Measurements from ENCODE around the gene P2RX4. TPM values are rescaled to one million over a fixed set of nuclear protein-coding genes. Genes with fewer than 3 reads are reported as not detected.
"Not testable (repeated sequence)": the region's sequence is repeated elsewhere in the genome, so short reads cannot be mapped to it uniquely, and the experiment has no call there.

The P2RX4 gene
- total RNA-seq, 1 donor from 2014 or later, result 45.5 TPM

GRCh38 chr12:121188227-121188626, 21.7 kb upstream of the P2RX4 start:
- intact Hi-C loops (cut with micrococcal nuclease), result no loop called here

GRCh38 chr12:121189131-121189530, 20.8 kb upstream of the P2RX4 start:
- intact Hi-C loops (cut with micrococcal nuclease), result no loop called here

GRCh38 chr12:121189619-121190155, 20.2 kb upstream of the P2RX4 start:
- intact Hi-C loops (cut with micrococcal nuclease), result no loop called here

GRCh38 chr12:121190523-121191031, 19.4 kb upstream of the P2RX4 start:
- intact Hi-C loops (cut with micrococcal nuclease), result no loop called here

GRCh38 chr12:121191151-121191550, 18.8 kb upstream of the P2RX4 start:
- intact Hi-C loops (cut with micrococcal nuclease), result no loop called here

GRCh38 chr12:121196902-121197301, 13.0 kb upstream of the P2RX4 start:
- intact Hi-C loops (cut with micrococcal nuclease), result no loop called here

GRCh38 chr12:121198949-121199348, 11.0 kb upstream of the P2RX4 start:
- intact Hi-C loops (cut with micrococcal nuclease), result no loop called here

- intact Hi-C loops (cut with micrococcal nuclease), result not testable (repeated sequence)
Observed at GRCh38 chr12:121201140-121201539, 8.8 kb upstream of the P2RX4 start.

- intact Hi-C loops (cut with micrococcal nuclease), result no loop called here
Observed at GRCh38 chr12:121202407-121203355, 7.2 kb upstream of the P2RX4 start.

- intact Hi-C loops (cut with micrococcal nuclease), result no loop called here
Observed at GRCh38 chr12:121203482-121203881, 6.4 kb upstream of the P2RX4 start.

- intact Hi-C loops (cut with micrococcal nuclease), result no loop called here
Observed at GRCh38 chr12:121205491-121205890, 4.4 kb upstream of the P2RX4 start.

GRCh38 chr12:121208571-121208970, 1.4 kb upstream of the P2RX4 start:
- intact Hi-C loops (cut with micrococcal nuclease), result not testable (repeated sequence)

- intact Hi-C loops (cut with micrococcal nuclease), result no loop called here
Observed at GRCh38 chr12:121209221-121209620, 708 bp upstream of the P2RX4 start.

- intact Hi-C loops (cut with micrococcal nuclease), result loop anchor here (5.0 kb wide), 1 partner anchor 196 kb away; the partner anchor contains the start of gene C12orf43
Observed at GRCh38 chr12:121212875-121213274, 2.9 kb downstream of the P2RX4 start.

- intact Hi-C loops (cut with micrococcal nuclease), result loop anchor here (5.0 kb wide), 1 partner anchor 197 kb away; the partner anchor contains the start of gene C12orf43
Observed at GRCh38 chr12:121214166-121214777, 4.3 kb downstream of the P2RX4 start.

GRCh38 chr12:121214855-121215745, 5.2 kb downstream of the P2RX4 start:
- intact Hi-C loops (cut with micrococcal nuclease), result loop anchor here (5.0 kb wide), 1 partner anchor 198 kb away; the partner anchor contains the start of gene C12orf43

GRCh38 chr12:121216102-121216501, 6.2 kb downstream of the P2RX4 start:
- intact Hi-C loops (cut with micrococcal nuclease), result no loop called here

- intact Hi-C loops (cut with micrococcal nuclease), result no loop called here
Observed at GRCh38 chr12:121217063-121217462, 7.1 kb downstream of the P2RX4 start.

GRCh38 chr12:121217761-121218160, 7.8 kb downstream of the P2RX4 start:
- intact Hi-C loops (cut with micrococcal nuclease), result no loop called here

- intact Hi-C loops (cut with micrococcal nuclease), result no loop called here
Observed at GRCh38 chr12:121218588-121219352, 8.8 kb downstream of the P2RX4 start.
